Stimulated activated CD8-positive, alpha-beta memory T cell treated with anti-CD3 and anti-CD28 coated beads, Interleukin-12 subunit alpha, Interleukin-12 subunit beta, amount 100 ng/mL, for 24 hours (primary cell): ENCODE measurements around the gene SFMBT2.
"Not testable (repeated sequence)": the region's sequence is repeated elsewhere in the genome, so short reads cannot be mapped to it uniquely, and the experiment has no call there.

Source experiments
- DNase-seq: peaks from one replicate; pipeline ENCODE4 v3.0.0-alpha.2; 2020; ENCODE audit errors: extremely low read depth

Gene SFMBT2

DNA sequence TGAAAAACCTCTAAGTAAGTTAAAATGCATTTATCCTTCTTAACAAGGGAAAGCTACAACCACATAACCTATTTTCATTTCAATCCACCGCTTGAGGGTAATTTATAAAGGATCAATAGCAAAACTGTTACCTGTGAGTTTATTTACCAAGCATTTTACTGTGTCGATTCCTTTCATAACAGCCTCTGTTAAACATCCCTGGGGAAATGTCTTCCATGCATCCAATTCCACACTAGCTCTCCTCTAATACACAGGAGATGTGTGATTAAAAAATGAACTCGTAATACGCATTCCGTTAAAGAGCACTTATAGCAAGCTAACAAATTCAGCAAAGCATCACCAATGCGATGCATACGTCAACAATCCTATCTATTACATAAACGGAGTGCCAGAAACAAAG lies 185.7 kb downstream of the SFMBT2 start:
- DNase-seq, result no peak

DNA sequence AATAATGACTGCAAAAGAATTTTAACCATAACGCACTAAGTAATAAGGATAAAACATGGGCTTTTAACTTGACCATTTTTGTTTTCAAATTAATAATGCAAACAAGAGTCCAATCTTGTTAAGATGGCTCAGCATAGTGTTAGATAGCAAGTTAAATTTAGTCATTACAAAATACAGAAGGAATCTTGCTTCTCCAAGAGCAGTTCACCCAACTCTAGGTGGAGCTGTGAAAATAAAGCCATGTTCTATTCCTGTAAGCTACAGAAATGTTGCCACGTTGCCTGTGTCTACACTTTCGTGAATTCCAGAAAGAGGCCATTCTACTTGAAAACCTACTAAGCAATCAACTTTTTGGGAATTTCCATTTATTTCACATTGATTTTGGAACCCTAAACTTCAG lies 191.9 kb downstream of the SFMBT2 start:
- no peak for DNase-seq

DNA sequence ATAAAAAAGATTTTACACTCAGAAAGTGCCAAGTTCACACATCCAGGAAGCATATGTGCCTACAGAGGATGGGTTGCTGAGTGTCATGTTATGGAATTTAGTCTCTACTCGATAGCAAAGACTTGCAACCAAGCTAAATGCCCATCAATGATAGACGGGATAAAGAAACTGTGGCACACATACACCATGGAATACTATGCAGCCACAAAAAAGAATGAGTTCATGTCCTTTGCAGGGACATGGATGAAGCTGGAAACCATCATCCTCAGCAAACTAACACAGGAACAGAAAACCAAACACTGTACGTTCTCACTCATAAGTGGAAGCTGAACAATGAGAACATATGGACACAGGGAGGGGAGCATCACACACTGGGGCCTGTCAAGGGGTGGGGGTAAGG lies 198.1 kb downstream of the SFMBT2 start:
- not testable (repeated sequence) for DNase-seq

DNA sequence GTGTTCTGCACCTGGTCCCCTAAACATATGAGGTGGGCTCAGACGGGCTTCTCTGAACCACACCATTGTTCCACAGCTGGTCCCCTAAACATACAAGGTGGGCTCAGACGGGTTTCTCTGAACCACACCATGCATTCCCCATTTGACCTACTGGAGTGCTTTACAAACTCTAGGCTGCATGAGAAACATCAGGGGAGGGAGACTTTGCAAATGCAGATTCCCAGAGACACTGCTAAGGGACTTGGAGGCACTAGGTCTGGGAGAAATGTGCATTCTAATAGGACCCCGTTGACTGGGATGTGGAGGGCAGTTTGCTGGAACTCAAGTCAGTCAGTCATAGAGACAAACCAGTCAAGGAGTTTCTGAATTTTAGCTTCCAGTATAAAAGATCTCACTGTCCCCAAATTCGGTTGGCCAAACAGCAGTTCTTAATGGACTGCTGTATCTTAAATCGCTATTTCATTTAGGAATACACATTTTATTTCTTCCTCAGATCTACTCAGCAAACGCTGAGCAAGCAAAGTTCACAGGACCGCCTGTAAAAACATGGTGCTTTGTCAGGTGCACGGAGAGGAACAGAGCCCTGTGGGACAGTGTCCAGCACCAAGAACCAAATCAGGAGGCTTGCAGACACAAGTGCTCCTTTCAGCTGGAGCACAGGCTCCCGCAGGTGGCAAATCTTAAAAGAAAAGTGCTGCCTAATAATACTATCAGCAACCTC lies 198.8 kb downstream of the SFMBT2 start:
- no peak for DNase-seq

DNA sequence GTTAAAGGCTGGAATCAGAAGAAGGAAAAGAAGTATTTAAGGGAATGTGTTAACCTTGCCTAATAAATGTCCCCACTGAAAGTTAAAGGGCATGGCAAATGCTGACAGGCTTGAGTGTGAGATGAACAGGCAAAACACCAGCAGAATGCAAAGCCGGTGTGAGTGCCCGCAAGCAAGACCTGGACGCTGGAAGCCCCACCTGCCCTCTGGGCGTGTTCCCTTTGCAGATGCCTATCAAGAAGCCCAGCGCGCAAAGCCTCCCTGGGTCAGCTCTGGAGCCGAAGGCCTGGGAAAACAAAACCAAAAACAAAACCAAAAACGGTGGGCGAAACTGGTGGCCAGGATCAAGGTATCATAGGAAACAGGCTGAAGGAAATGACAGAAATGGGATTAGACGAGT lies 200.3 kb downstream of the SFMBT2 start:
- no peak for DNase-seq

DNA sequence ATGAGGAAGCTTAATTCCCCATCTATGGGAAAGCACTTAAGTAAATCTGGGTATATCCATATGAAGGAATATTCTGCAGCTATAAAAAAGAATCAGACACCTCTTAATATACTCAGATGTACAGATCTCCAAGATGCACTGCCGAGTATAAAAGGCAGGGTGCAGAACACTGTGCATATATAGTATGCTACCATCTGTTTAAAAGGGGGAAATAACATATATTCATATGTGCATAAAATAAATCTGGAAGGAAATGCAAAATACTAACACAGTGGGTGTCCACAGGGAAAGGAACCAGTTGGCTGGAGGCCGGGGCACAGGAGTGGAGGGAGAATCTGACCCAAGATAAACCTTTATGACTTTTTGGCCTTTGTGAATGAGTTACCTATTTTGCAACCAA lies 201.4 kb downstream of the SFMBT2 start:
- no peak for DNase-seq

DNA sequence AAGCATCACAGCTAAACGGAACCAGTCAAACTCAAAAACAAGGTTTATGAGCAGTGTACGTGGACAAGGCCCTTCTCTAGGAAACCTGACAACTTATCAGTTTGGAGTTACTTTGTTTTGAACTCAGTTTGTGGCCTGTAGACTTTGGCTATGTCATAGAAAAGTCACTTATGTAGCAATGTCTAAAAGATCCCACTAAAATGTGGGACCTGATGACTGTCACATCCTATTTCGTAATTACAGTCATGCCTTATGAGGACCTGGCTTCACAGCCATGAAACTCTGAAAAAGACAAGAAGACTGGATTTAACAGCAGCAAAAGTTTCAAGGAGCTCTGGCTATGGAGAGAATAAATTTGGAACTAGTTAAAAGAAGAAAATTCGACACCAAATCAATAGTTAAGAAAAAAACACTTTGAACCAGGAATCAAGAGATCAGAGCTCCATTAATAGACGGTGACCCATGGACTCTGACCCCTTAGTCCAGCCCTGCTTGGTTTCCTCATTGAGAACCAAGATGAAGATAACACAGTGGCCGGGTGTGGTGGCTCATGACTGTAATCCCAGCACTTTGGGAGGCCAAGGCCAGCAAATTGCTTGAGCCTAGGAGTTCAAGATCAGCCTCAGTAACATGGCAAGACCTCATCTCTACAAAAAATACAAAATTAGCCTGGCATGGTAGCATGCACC lies 204.3 kb downstream of the SFMBT2 start:
- no peak for DNase-seq

DNA sequence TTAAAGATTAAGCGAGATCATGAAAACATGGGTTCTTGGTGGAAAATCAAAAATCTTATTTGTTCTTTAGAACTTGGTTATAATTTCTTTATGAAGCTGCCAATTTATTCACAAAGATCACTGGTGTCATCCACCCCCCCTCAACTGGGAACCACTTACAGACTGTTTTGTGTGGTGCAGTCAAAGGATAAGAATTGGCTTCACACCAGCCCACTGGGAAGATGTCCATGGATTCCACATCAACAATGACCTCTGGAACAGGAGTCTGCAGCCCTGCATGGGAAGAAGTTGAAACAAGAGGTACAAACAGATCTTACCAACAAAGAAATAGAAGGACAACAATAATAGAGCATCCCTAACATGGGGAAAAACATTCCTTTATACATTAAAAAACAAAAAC lies 205.2 kb downstream of the SFMBT2 start:
- no peak for DNase-seq

DNA sequence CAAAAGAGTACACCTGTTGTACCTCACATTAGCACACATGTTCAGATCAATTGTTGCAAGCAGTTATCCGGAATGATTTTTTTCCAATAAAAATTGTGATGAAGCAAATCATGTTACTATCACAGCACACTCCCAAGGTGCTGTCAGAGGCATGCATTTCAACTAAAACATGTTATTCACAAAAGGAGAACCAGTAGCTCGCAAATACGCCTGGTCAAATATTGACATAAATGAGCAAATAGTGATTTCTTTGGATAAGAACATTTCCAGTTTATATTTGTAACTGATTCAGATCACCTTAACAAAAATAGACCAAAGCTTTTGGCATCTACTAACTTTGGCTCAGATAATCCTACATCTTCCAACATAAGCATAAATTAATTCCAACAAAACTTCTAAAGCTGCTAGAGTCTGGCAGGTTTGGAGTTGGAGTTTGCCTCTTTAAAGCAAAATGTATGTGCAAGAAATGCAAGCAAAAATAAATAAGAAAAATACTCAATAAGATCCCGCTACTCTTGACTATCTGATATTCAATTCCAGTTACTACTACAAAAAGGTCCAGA lies 208.0 kb downstream of the SFMBT2 start:
- DNase-seq, result no peak

DNA sequence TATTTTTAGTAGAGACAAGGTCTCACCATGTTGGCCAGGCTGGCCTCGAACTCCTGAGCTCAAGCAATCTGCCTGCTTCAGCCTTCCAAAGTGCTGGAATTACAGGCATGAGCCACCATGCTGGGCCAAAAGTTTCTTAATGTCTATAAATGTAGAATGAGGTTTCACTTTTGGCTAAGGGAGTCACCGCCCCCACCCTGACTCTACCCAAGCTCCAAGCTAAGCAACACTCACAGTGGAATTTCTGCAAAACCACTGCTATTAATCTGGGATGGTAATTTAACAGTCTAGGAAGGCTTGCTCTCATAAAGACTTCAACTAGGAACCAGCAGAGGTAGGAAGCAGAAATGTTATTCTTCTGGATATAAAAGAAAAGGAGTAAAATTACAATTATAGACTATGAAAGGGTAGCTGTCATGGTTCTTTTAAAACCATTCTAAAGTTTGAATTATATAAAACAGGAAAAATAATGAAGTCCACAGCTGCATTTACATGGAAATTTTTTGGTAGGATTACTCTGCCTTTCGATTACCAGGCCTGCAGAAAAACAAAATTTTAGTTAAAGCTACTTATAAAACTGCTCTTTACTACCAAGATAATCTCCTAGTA lies 211.6 kb downstream of the SFMBT2 start:
- no peak for DNase-seq

DNA sequence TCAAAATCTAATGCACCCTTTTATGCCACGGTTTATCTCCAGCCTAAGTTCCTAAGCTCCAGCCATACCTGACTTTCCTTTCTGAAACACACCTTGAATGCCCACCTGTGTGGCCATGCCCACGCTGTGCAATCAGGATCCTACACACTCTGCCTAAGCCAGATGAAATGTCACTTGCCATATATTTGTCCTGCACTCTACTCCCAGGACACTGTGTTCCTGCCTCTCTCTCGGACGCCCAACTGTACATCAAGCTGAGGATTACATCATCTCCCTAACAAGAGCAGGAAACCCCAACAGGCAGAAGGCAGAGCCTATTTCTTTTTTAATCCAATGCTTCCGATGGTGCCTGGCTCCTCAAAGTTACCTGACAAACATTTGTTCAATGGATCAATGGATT lies 214.6 kb downstream of the SFMBT2 start:
- DNase-seq, result no peak

DNA sequence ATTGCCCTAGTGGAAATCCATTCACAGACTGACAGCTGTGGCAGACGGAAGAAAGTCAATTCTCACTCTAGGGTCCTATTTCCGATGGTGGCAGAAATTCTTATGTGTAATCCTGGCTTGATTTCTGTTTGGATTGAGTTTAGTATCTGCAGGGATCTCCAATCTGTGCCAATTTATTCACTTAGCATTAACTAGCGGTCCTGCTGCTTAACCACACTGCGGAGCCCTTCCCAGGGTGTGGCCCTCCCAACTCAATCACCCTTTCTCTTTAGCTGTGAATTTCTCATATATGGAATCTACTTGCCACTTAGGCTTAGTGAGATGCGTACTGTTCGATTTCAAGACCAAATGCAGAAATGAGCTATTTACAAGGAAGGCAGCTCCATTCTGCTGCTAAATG lies 215.7 kb downstream of the SFMBT2 start:
- DNase-seq, result no peak

DNA sequence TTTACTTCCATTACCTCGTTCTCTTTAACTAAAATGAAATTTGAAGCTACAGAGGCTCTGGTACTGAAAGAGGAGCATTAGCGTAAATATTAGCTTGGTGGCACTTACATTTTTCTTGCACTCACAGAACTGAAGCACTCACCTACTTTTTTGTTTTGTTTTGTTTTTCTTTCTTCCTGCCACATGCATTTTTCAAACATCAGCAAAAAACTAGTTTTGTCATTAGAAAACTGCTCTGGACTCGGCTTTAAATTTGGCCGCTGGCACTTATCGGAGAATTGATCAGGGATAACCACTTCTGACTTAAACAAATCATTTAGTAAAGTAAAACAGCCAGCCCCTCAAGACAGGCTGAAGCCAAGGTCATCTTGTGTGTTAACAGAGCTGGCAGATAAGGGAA lies 216.3 kb downstream of the SFMBT2 start:
- no peak for DNase-seq

DNA sequence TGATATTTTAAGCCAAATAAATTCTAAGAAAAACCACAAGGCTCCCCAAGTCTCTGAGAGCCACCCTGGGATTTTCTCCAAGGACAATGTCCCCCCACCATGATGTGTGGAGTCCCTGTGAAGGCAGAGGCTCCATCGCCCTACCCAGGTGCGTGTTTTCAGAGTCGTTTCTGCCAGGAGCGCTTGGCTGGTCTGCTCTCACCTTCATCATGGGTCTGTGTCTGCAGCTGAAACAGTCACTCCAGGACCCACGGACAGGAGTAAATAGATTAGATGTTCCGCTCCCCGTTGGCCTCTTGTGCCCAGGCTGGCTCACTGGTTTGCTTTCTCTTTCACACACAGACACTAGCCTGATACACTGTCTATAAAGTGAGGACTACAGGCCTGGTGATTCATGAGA lies 217.5 kb downstream of the SFMBT2 start:
- DNase-seq, result no peak

DNA sequence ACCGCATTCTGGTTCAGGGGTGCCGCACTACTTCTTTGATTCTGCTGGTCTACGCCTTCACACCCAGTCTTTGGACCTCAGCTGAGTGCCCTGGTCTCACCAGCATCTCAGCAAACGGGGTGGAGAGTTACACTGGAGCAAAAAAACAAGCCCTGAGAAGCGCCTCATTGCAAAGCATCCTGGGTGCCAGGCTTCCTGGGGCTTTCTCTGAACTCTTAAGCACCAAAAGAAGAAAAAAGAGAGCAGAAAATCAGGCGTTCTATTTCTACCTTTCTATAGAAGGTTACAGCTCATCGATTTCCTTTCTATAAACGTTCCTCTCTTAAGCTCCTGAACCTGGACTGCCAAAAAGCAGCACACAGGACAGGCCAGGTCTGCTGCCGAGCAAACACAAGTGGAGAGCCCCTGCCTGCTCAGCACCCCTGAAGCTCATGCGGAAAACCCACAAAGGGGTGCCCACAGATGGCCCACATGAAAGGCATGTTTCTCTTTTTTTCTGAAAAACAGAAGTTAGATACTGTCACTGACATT lies 217.9 kb downstream of the SFMBT2 start:
- DNase-seq, result no peak

DNA sequence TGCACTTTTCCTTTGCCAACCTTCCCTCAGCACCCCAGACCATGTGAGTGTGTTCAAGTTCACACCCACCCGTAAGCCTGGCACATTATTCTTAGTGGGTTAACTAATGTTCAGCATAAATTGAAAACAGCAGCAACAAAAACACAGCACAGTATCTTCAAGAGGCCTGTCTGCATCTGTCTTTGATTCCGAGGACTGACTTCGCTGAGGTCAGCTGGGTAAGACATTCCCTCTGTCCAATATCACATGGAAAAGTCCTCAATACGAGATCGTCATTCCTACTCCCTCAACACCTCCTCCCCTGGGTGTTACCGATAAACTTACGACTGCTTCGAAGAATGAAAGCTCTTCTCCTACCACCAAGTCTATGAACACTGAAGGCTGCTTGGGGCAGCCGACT lies 218.8 kb downstream of the SFMBT2 start:
- DNase-seq, result no peak

DNA sequence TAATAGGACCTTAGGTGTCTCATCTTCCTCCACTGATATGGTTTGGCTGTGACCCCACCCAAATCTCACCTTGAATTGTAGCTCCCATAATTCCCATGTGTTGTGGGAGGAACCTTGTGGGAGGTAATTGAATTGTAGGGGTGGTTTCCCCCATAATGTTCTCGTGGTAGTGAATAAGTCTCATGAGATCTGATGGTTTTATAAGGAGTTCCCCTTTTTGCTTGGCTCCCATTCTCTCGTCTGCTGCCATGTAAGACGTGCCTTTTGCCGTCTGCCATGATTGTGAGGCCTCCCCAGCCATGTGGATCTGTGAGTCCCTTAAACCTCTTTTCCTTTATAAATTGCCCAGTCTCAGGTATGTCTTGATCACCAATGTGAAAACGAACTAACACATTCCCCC lies 220.1 kb downstream of the SFMBT2 start:
- DNase-seq, result not testable (repeated sequence)

DNA sequence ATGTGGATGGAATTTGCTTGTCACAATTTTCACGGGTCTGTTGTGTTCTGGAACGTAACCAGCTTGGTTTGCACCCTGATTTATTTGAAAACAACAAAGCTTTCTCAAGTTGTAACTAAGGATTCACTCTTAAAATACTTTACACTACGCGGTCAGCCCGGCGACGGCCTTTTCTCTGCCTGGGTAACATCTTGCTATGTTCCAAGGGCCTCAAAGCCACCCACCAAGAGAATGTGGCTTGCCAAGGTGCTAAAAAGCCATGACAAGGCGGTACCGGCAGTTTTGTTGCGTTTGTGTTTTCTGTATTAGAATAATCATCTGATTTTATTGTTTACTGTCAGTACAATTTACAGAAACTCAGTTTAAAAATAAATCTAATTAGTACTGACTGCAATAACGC lies 220.9 kb downstream of the SFMBT2 start:
- no peak for DNase-seq

DNA sequence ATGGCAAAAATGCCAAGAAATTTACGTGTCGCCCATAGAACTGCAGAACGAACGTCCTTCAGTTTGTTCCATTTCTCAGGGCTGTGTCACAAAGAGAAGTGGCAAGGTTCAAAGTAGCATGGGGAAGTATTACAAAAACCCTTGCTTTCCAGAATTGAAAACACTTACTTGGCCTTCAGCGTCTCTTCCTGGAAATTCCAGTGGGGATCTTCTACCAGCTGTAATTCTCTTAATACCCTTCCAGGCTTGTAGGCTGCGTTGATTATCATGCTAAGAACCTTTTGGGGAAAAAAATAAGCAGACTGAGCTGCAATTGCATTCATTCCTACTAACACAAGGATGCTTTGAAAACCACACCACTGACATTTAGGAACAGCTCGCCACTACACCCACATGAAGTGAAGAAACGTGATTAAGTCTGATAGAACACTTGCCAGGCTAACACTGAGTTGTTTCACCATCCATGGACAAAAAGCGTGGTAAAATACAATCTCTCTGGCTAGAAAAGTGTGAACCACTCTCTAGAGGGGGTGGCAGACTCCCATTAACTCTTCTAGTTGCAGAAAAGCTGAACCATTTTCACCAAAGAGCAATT lies 222.3 kb downstream of the SFMBT2 start:
- no peak for DNase-seq

DNA sequence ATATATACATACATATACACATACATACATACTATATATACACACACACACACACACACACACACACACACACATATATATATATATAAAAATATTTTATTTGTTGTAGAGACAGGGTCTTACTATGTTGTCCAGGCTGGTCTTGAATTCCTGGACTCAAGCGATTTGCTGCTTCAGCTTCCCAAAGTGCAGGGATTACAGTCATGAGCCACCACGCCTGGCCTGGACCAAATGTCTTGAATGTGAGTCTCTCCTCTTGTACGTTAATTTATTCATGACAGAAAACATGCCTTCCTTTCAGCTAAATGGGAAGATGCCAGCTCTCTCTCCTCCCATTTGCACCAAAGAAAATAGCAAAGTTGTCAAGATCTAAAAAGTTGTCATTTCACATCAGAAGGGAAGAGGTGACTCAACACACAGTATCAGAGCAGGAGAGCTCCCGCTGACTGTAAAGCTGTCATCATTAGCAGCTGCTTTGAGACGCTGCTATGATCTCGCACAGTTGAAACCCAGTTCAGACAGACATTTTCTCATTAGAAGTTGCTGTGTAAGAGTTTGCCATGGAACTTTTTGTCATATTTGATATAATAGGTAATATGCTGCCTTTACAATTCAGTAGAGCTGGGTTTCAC lies 224.3 kb downstream of the SFMBT2 start:
- DNase-seq, result no peak

DNA sequence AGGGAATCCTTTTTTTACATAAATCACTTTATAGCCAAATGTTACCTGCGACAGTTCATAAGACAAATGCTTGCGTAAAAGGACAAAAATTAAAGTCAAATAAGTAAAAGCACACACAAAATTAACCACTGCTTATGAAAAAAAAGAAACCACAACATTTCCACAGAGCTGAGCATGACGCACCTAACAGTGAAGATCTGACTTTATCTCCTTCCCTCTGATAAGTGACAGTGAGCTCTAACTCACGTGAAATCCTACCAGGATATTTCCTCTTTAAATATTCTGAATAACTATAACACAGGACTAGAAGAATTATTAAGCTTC lies 225.5 kb downstream of the SFMBT2 start:
- no peak for DNase-seq
